ENCODE measurements around the gene OR9A2.

Gene OR9A2, protein sequence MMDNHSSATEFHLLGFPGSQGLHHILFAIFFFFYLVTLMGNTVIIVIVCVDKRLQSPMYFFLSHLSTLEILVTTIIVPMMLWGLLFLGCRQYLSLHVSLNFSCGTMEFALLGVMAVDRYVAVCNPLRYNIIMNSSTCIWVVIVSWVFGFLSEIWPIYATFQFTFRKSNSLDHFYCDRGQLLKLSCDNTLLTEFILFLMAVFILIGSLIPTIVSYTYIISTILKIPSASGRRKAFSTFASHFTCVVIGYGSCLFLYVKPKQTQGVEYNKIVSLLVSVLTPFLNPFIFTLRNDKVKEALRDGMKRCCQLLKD

DNA sequence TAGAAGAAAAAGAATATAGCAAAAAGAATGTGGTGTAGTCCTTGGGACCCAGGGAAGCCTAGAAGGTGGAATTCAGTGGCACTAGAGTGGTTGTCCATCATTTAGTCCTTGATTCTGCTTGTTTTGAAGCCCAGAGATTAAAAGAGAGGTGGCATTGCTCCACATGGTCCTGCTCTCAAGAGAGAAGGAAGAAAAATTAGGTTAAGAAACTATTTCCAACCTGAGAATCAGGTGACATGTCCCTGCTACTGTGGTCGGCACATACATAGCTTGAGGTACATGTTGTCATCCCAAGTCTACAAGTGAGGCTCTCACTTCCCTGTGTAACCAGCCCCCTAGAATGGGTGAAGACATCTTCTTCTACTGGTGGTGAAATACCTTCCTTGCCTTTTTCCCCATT, at the start of gene OR9A2:
TSS of gene OR9A2 (minus strand) at position 101 of the 400 bp plus-strand sequence. CDS start at position 101, 0 bp downstream.
- DNase-seq (ENCODE audit: low read depth): no peak

GRCh38 chr7:143074141-143074540, 47.2 kb upstream of the OR9A2 start:
- no peak for DNase-seq (ENCODE audit: low read depth)

GRCh38 chr7:143073556-143073955, 46.6 kb upstream of the OR9A2 start:
- DNase-seq (ENCODE audit: low read depth): no peak

GRCh38 chr7:143069912-143070500, 43.1 kb upstream of the OR9A2 start:
- no peak for DNase-seq (ENCODE audit: low read depth)

DNA sequence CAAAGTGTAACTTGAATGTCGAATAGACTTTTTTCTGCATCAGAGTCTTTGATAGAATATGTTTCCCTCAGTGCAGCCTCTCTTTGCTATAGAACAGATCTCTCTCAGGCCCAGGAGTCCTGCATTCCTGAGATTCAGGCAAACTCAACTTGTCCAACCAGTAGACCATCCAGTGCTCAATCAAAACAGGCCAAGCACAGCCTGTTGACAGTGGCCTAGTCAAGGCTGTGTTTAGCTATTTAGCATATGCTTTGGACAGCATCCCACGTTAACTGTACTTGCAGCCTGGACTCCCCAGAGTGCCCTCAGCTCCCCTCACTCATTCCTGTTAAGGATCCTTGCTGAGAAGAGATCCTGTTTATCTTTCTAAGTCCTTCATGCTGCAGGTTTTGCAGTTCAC, 41.5 kb upstream of the OR9A2 start:
- DNase-seq (ENCODE audit: low read depth): no peak

DNA sequence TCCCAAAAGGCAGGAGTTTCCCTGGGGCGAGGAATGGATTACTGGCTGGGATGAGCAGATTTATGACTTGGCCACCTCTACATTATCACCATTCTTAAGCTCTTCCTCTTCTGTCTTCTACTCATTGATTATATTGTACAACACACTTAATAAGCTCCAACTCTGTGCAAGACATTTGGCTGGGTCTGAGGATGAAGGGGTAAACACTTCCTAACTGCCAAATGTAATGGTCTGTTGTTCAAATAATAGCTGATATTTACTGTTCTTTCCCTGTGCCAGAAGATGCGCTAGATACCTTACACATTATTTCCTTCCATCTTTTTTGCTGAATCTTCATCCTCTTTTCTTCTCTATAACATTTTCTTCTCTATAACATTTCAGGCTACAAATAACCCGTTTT, 36.8 kb upstream of the OR9A2 start:
- DNase-seq (ENCODE audit: low read depth): no peak

- no peak for DNase-seq (ENCODE audit: low read depth)
These were observed 28.8 kb upstream of the OR9A2 start for GRCh38 chr7:143055754-143056153.

DNA sequence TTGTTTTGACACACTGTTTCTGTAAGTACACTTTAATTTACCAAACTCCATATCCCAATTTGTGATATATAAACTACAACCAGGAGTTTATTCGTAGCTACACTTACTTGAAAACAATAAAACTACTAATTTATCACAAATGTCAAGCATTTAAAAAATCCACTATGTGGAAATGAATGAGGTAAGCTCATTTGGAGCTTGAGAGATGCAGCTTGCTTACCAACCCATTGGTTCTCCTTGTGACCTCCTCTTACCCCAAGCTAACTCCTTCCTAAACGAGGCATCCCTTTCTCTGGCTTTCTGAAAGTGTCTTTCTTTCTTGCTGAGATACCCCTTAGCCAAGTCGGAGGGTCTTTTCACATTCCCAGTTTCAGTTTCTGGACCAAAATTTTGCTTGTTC, 27.7 kb upstream of the OR9A2 start:
- DNase-seq (ENCODE audit: low read depth): no peak

DNA sequence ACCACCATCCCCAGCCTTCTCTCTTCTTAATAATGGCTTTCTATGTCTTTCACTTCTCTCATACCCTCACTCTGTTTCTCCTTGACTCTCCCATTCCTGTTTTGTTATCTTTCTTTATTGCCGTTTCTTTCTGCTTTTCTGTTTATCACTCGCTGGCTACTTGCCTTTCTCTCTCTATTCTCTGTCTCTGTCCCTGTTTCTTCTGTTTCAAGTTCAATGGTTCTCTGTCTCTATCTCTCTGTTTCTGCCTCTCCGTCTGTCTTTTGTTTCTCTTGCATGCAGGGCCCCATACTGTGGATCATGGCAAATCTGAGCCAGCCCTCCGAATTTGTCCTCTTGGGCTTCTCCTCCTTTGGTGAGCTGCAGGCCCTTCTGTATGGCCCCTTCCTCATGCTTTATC, 25.1 kb upstream of the OR9A2 start, which contains the start of gene OR6V1:
TSS of gene OR6V1 (plus strand) at position 301 of the 400 bp plus-strand sequence. CDS start at position 301, 0 bp downstream.
- no peak for DNase-seq (ENCODE audit: low read depth)

DNA sequence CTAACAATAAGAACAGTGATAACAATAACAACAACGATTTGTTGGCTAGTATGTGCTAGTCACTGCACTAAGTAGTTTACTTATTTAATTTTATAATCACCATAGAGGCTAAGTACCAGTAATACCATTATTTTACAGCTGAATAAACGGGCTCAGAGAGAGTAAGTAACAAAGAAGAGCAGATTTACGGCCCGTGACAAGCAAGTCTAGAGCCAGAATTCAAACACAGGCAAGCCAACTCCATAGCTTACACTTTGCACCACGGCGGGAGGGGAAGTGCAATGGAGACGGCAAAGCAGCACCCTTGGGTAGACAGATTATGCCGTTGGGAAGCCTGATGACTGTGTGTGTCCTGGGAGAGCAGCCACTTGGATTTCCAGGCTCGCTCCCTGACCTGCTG, 24.0 kb upstream of the OR9A2 start:
- DNase-seq (ENCODE audit: low read depth): no peak

DNA sequence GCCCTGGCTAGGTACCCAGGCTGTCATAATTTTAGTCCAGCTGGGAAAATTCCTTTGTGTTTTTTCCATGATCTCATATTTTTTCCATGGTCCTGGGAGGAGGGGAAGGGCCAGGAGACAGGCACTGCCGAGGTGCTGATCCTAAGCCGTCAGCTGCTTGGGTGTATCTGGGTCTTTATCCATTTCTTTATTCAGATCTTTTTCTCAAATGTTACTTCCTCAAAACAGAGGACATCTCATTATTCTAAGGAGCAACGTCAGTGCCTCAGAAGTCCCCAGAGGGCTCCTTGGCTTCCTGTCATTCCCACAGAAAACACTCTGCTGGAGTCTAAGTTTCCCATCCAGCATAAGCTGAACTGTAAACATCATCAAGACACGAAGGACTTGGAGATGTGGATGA, 22.4 kb upstream of the OR9A2 start:
- DNase-seq (ENCODE audit: low read depth): no peak

- DNase-seq (ENCODE audit: low read depth): no peak
These were observed 21.9 kb upstream of the OR9A2 start for GRCh38 chr7:143048827-143049226.

GRCh38 chr7:143047326-143047725, 20.4 kb upstream of the OR9A2 start:
- DNase-seq (ENCODE audit: low read depth): no peak

GRCh38 chr7:143046426-143046851, 19.5 kb upstream of the OR9A2 start:
- DNase-seq (ENCODE audit: low read depth): no peak

DNA sequence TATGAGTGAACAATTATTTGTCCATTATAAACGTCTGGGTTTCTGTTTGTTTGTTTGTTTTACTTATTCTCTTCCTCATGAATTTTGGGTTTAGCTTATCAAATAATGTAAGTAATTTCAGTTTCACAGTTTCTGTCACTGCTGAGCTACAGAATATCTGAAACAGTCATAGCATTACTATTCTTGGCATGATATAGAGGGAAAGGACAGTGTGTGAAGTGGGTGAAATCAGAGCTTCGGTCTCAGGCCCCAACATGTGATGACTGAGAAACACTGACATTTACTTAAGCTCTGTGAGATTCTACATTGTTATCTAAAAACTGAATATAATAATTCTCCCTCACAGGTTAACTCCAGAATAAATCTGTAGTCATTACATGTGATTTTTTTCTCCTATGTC, 16.5 kb upstream of the OR9A2 start:
- no peak for DNase-seq (ENCODE audit: low read depth)

- DNase-seq (ENCODE audit: low read depth): no peak
These were observed 15.9 kb upstream of the OR9A2 start for GRCh38 chr7:143042790-143043271.

DNA sequence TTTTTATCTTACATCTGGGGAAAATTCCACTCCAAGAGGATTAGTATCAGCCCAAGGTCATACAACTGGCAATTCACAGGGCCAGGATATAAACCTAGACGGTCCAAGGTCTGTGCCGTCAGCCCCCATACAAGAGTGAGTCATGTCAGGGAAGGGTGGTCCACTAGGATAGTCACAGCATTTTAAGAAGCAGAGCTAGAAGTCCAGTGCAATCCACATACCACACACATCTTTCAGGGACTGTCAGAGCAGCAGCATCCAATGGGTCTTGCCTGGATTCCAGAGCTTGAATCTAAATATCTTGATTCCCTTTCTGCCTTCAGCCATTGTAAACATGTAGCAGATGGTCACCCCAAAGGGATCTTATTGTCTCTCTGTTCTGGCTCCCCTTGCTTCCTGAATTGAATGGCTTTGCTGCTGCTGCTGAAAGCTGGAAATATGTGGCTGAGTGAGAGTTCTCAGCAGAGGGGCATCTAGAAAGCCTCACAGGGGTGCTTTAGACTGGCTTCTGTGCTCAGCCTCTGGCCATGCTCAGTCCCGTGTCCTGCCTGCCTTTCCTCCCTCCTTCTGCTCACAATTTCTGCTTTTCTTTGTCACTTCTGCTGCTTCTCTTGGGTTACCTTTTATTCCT, 15.3 kb upstream of the OR9A2 start:
- no peak for DNase-seq (ENCODE audit: low read depth)

DNA sequence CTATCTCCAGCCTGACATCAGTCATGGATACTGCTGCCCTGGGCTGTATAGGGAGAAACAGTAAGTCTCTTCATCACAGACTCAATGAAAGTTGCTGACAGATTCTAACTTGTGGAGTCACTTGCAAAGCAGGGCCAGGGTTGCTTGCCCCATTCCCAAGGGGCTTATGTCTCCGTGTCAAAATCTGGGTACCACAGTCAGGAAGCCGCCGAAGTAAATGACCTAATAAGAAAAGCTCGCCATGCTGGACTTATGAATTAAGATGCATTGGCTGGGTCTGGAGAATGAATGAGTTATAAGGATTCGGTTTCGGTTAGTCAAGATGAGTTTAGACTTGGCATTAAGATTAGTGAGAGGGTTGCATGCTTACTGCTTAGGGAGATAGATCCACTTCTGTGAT, 14.4 kb upstream of the OR9A2 start:
- no peak for DNase-seq (ENCODE audit: low read depth)

GRCh38 chr7:143040209-143040715, 13.3 kb upstream of the OR9A2 start:
- DNase-seq (ENCODE audit: low read depth): no peak

- DNase-seq (ENCODE audit: low read depth): no peak
These were observed 11.7 kb upstream of the OR9A2 start for GRCh38 chr7:143038635-143039034.

DNA sequence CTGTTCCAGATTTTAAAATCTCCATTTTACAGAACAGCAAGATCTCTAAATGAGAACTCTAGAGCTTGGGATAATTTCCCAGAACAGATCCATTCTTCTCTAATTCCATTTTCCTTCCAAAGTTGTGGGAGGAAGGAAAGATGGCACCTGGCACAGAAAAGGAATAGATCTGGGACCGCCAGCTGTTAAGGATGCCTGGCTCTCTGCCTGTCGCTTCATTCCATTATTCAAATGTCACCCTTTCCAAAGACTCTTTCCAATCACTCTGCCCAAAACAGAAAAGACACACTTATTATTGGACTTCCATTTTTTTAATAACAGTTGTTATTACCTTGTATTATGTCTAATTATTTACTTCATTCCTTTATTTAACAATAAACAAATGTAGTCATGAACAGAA, 751 bp upstream of the OR9A2 start:
- DNase-seq (ENCODE audit: low read depth): no peak

DNA sequence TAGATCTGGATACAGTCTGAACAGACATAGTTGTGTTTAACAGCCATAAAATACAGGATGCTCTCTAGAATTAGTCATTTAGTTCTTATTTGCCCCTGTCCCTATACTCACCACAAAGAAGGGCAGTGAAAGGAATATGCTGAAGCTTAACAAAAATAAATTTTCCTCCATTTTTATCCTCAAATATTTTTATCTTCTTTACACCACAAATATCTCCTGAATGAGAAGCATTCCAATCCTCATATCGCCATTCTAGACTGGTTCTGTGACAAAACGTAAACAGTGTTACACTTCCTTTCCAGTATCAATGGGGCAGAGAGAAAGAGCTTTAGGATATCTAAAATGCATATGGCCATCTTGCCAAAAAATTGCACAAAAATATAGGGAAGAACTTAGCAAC, 1.6 kb downstream of the OR9A2 start:
- no peak for DNase-seq (ENCODE audit: low read depth)

DNA sequence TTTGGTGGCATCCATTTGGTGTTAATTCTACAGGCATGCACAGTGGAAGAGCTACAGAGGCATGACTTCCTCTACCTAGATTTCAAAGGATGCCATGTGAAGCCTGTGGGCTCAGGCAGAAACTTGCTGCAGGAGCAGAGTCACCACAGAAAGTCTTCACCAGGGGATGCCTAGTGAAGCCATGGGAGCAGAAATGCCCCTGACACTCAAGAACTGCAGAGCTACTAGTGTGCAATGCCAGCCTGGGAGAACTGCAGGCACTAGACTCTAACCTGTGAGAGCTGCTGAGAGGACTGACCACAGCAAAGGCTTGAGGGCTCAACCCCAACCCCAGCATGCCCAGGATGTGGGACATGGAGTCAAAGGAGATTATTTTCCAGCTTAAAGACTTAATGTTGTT, 3.9 kb downstream of the OR9A2 start:
- DNase-seq (ENCODE audit: low read depth): no peak
